NT2/D1 (cell line): Measurements from ENCODE around the gene PPM1H.

Experiments
- SUZ12 ChIP-seq: IDR thresholded peaks from 2 replicates; pipeline ENCODE4 v1.6.1; 2011; ENCODE audit not compliant: insufficient read length, insufficient read depth; ENCODE audit errors: extremely low read depth
- YY1 ChIP-seq: IDR thresholded peaks from 2 replicates; pipeline ENCODE4 v1.6.1; 2011; ENCODE audit not compliant: insufficient read length, insufficient read depth
- ZNF274 ChIP-seq: IDR thresholded peaks from 2 replicates; pipeline ENCODE4 v1.6.1; 2011; ENCODE audit warnings: mild to moderate bottlenecking, low read depth, low read length

GRCh38 chr12:62848418-62848817 is 86.5 kb downstream of the PPM1H start:
- TF ChIP-seq SUZ12 (no peak), YY1 (no peak), ZNF274 (no peak)
